H1 (cell line): Measurements from ENCODE around the gene MINPP1. TPM values are rescaled to one million over a fixed set of nuclear protein-coding genes. Genes with fewer than 3 reads are reported as not detected.

Experiments
- CTCF ChIA-PET: fragments of 300-600 bp; sonication (Branson Sonifier 250); formaldehyde crosslinking; loops from one replicate; lab custom pipeline; 2021; ENCODE audit not compliant: partially characterized antibody; lab: Charles Lee
- POLR2A ChIA-PET: fragments of 300-600 bp; sonication (Branson Sonifier 250); formaldehyde crosslinking; loops from one replicate; lab custom pipeline; 2021; ENCODE audit warnings: inconsistent platforms; ENCODE audit not compliant: partially characterized antibody; lab: Charles Lee
- DNase-seq, 2 experiments: peaks; one replicate each; pipeline versions ENCODE4 v3.0.0 to v3.0.0-alpha.2; 2010 to 2022; ENCODE audit warnings: low spot score in 2 of 2, low read depth in 1 of 2, mixed read lengths in 1 of 2
- FAIRE-seq: peaks from 2 replicates; lab custom pipeline; 2011; peaks lifted over from hg19 to GRCh38; lab: Jason Lieb, UNC
- H2AFZ ChIP-seq: 2 replicates; pipeline ENCODE4 v1.8.1; 2012; ENCODE audit warnings: low read length, inconsistent platforms
- H2AK5ac ChIP-seq: 2 replicates; pipeline ENCODE4 v1.6.1; 2013; ENCODE audit warnings: low read depth, low read length
- H2BK120ac ChIP-seq: replicated peaks from 2 replicates; pipeline ENCODE3; 2013; ENCODE audit warnings: low read depth, low read length, inconsistent platforms
- H2BK12ac ChIP-seq: 2 replicates; pipeline ENCODE4 v1.6.1; 2013; ENCODE audit warnings: low read depth, low read length
- H2BK15ac ChIP-seq: 2 replicates; pipeline ENCODE4 v1.6.1; 2013; ENCODE audit warnings: low read length
- H2BK20ac ChIP-seq: 2 replicates; pipeline ENCODE4 v1.6.1; 2013; ENCODE audit warnings: low read length
- H2BK5ac ChIP-seq: 2 replicates; pipeline ENCODE4 v1.6.1; 2013; ENCODE audit warnings: low read depth, low read length
- H3K14ac ChIP-seq: 2 replicates; pipeline ENCODE4 v1.6.1; 2013; ENCODE audit warnings: inconsistent platforms; ENCODE audit not compliant: insufficient read length
- H3K18ac ChIP-seq: 2 replicates; pipeline ENCODE4 v1.6.1; 2013; ENCODE audit warnings: low read length; ENCODE audit errors: extremely low read depth
- H3K23ac ChIP-seq: 2 replicates; pipeline ENCODE4 v1.6.1; 2013; ENCODE audit warnings: inconsistent platforms; ENCODE audit not compliant: insufficient read length
- H3K23me2 ChIP-seq: 2 replicates; pipeline ENCODE4 v1.6.1; 2013; ENCODE audit warnings: low read depth, low read length
- H3K27ac ChIP-seq: 2 replicates; pipeline ENCODE4 v1.6.1; 2011; ENCODE audit warnings: low read depth, low read length, inconsistent platforms
- H3K27me3 ChIP-seq, 4 experiments: replicated peaks in 1 of 4; 1 replicate in 1 of 4; 2 replicates in 3 of 4; pipeline versions ENCODE4 v1.6.1 to v1.8.1; 2011 to 2013; ENCODE audit warnings: low read length in 3 of 4, mild to moderate bottlenecking in 3 of 4, inconsistent platforms in 2 of 4, mixed read lengths in 2 of 4, moderate library complexity in 1 of 4; ENCODE audit not compliant: control insufficient read depth in 3 of 4, insufficient read depth in 3 of 4; ENCODE audit errors: extremely low read depth in 1 of 4
- H3K36me3 ChIP-seq, 4 experiments: 2 replicates each; pipeline versions ENCODE4 v1.6.1 to v1.8.1; 2011 to 2013; ENCODE audit warnings: mild to moderate bottlenecking in 4 of 4, low read length in 3 of 4, moderate library complexity in 2 of 4, control low read depth in 1 of 4, inconsistent platforms in 1 of 4; ENCODE audit not compliant: insufficient read depth in 4 of 4, control insufficient read depth in 2 of 4
- H3K4ac ChIP-seq: replicated peaks from 2 replicates; pipeline ENCODE3; 2013; ENCODE audit warnings: low read length, low read depth, mixed read lengths, inconsistent platforms; ENCODE audit not compliant: insufficient read length
- H3K4me1 ChIP-seq, 4 experiments: replicated peaks in 1 of 4; 1 replicate in 1 of 4; 2 replicates in 3 of 4; pipeline versions ENCODE4 v1.6.1 to v1.8.1; 2011 to 2013; ENCODE audit warnings: low read length in 3 of 4, inconsistent platforms in 2 of 4, mixed read lengths in 1 of 4; ENCODE audit not compliant: insufficient read depth in 4 of 4, control insufficient read depth in 3 of 4
- H3K4me2 ChIP-seq, 2 experiments: 2 replicates each; pipeline versions ENCODE4 v1.6.1 to v1.8.1; 2011 to 2013; ENCODE audit warnings: low read depth in 2 of 2, low read length in 2 of 2, control low read depth in 1 of 2, inconsistent platforms in 1 of 2, mild to moderate bottlenecking in 1 of 2; ENCODE audit not compliant: insufficient read depth in 1 of 2
- H3K4me3 ChIP-seq, 4 experiments: fragments of 200-600, 300-600 bp in 1 of 4; sonication (generic), shearing (Covaris generic), sonication (Bioruptor Twin) in 1 of 4; 2 replicates each; pipeline versions ENCODE4 v1.5.1 to v1.8.1; 2011 to 2016; ENCODE audit warnings: low read length in 4 of 4, low read depth in 3 of 4, control low read depth in 2 of 4, inconsistent platforms in 2 of 4, mild to moderate bottlenecking in 2 of 4, mixed read lengths in 1 of 4, moderate library complexity in 1 of 4; ENCODE audit not compliant: insufficient read depth in 2 of 4; ENCODE audit errors: extremely low read depth in 1 of 4
- H3K56ac ChIP-seq: replicated peaks from 2 replicates; pipeline ENCODE3; 2013; ENCODE audit warnings: low read depth, mild to moderate bottlenecking, mixed read lengths, low read length, inconsistent platforms; ENCODE audit not compliant: insufficient read length
- H3K79me1 ChIP-seq: 2 replicates; pipeline ENCODE4 v1.6.1; 2013; ENCODE audit warnings: low read depth, low read length, control low read depth
- H3K79me2 ChIP-seq, 2 experiments: 2 replicates each; pipeline versions ENCODE4 v1.6.1 to v1.8.1; 2012 to 2013; ENCODE audit warnings: low read length in 2 of 2, mild to moderate bottlenecking in 2 of 2, inconsistent platforms in 1 of 2; ENCODE audit not compliant: insufficient read depth in 2 of 2, control insufficient read depth in 1 of 2
- H3K9ac ChIP-seq, 4 experiments: replicated peaks in 1 of 4; 1 replicate in 1 of 4; 2 replicates in 3 of 4; pipeline versions ENCODE4 v1.6.1 to v1.8.1; 2011 to 2013; ENCODE audit warnings: low read depth in 3 of 4, low read length in 3 of 4, control low read depth in 2 of 4, mild to moderate bottlenecking in 2 of 4, moderate library complexity in 2 of 4, inconsistent platforms in 1 of 4; ENCODE audit errors: extremely low read depth in 1 of 4
- H3K9me3 ChIP-seq, 2 experiments: 2 replicates each; pipeline versions ENCODE4 v1.6.1 to v1.8.1; 2012 to 2013; ENCODE audit warnings: mild to moderate bottlenecking in 2 of 2, moderate library complexity in 2 of 2, control low read depth in 1 of 2, inconsistent platforms in 1 of 2, low read depth in 1 of 2, low read length in 1 of 2, mixed read lengths in 1 of 2; ENCODE audit not compliant: insufficient read depth in 2 of 2
- H4K20me1 ChIP-seq, 2 experiments: replicated peaks in 1 of 2; 2 replicates each; pipeline versions ENCODE3 to v1.8.1; 2011 to 2013; ENCODE audit warnings: inconsistent platforms in 2 of 2, low read length in 2 of 2, mild to moderate bottlenecking in 1 of 2; ENCODE audit not compliant: insufficient read depth in 2 of 2, control insufficient read depth in 1 of 2
- H4K5ac ChIP-seq: 2 replicates; pipeline ENCODE4 v1.6.1; 2013; ENCODE audit warnings: low read length, low read depth, mixed read lengths, inconsistent platforms; ENCODE audit not compliant: insufficient read length
- H4K8ac ChIP-seq: 2 replicates; pipeline ENCODE4 v1.8.0; 2013; ENCODE audit warnings: mild to moderate bottlenecking, moderate library complexity, low read length, inconsistent platforms; ENCODE audit not compliant: insufficient read depth; ENCODE audit errors: extremely low read depth
- H4K91ac ChIP-seq: replicated peaks from 2 replicates; pipeline ENCODE3; 2013; ENCODE audit warnings: low read length, mixed read lengths, inconsistent platforms; ENCODE audit not compliant: insufficient read length
- POLR2A ChIP-seq, 2 experiments: IDR thresholded peaks; 1 replicate in 1 of 2; 2 replicates in 1 of 2; pipeline ENCODE4 v1.6.1; 2011; ENCODE audit warnings: low read depth in 2 of 2, low read length in 2 of 2, mild to moderate bottlenecking in 2 of 2; ENCODE audit errors: control extremely low read depth in 1 of 2
- SAP30 ChIP-seq: fragments of 300-600 bp; sonication (generic); IDR thresholded peaks from 2 replicates; pipeline ENCODE4 v1.7.1; 2012; ENCODE audit warnings: low read length, moderate library complexity, mild to moderate bottlenecking, inconsistent platforms; ENCODE audit not compliant: insufficient read depth, insufficient replicate concordance
- WGBS, 2 experiments: shearing (Covaris generic) in 1 of 2; methylation state at CpG; one replicate each; pipeline versions ENCODE4 v1.1.6 to v1.1.7; 2013 to 2015; ENCODE audit warnings: low lambda C conversion rate in 2 of 2, mixed read lengths in 2 of 2, inconsistent platforms in 1 of 2, low coverage in 1 of 2, missing lambda C conversion rate in 1 of 2; ENCODE audit not compliant: insufficient replicate concordance in 2 of 2, insufficient coverage in 1 of 2, insufficient read length in 1 of 2; ENCODE audit errors: extremely low coverage in 1 of 2, missing lambda C conversion rate in 1 of 2; 5-methylcytosine and 5-hydroxymethylcytosine counted together
- polyA plus RNA-seq, 7 experiments: library from polyadenylated mRNA; depleted of rRNA in 3 of 7; stranded (reverse) in 5 of 7; unstranded in 2 of 7; fragments of >200 nt in 5 of 7; fragments of 200-250 nt in 2 of 7; gene quantifications; 1 replicate in 5 of 7; 2 replicates in 1 of 7; 4 replicates in 1 of 7; pipeline versions ENCODE4 v1.2.1 to v1.2.3, GENCODE V29; 2011 to 2013; ENCODE audit warnings: missing spikeins in 2 of 7, mixed read lengths in 2 of 7
- total RNA-seq: library from RNA; stranded (reverse); fragmentation: NEBNext Ultra II Directional; extraction: Animal tissue kit (Norgen Biotek cat#: 25700); gene quantifications from 2 replicates; pipeline ENCODE4 v1.2.1, GENCODE V29; 2021

Gene MINPP1
- total and polyA plus RNA-seq, 2 of the 8 experiments (the other 6 are each of a cell fraction or from before 2014, with no cell fraction given), result 13.6 to 27.2 TPM

DNA sequence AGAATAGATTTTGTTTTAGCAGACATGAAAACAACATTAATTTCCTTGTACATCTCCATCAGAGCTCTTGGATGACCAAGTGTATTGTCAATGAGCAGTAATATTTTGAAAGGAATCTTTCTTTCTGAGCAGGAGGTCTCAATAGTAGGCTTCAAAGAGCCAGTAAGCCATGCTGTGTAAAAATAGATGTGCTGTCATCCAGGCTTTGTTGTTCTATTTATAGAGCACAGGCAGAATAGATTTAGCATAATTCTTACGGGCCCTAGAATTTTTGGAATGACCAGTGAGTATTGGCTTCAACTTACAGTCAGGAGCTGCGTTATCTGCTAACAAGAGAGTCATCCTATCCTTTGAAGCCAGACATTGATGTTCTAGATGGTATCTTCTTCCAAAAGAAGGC, 19.0 kb downstream of the MINPP1 start:
- POLR2A ChIA-PET, result interaction anchor here (1.1 kb wide), 1 partner anchor 9 kb away, joined by 3 read pairs; no protein-coding TSS in a partner anchor

More for the DNA sequence above, 19.0 kb downstream of the MINPP1 start:
- Histone ChIP-seq H3K9ac (no peak overlapping the region), H3K4me1 (no peaks in the 10 kb centered on the region), H2AK5ac (no peak overlapping the region), H3K56ac (no peak overlapping the region), H2BK12ac (no peak overlapping the region), H4K5ac (no peak overlapping the region), H3K4me3 (no peak overlapping the region), H2BK15ac (no peak overlapping the region), H3K27me3 (no peaks in the 10 kb centered on the region), H2BK20ac (no peak overlapping the region), H3K36me3 (peaks cover 5 to 54% (median 18%) of the 10 kb centered on the region in 4 experiments; a peak in 6 of 8 replicates), H4K20me1 (no peaks in the 10 kb centered on the region), H3K79me1 (no peaks in the 10 kb centered on the region), H2BK120ac (no peak overlapping the region), H3K4ac (no peak overlapping the region), H3K4me2 (no peak overlapping the region), H3K18ac (no peak overlapping the region), H3K27ac (no peak overlapping the region), H3K14ac (no peak overlapping the region)
- FAIRE-seq (no peak), DNase-seq (no peak)
- WGBS, 2 experiments, result 92% methylated on average over 2 of the region's 2 CpGs; no CpG with 5 or more reads in 1 of the 2 experiments
- TF ChIP-seq POLR2A (IDR thresholded peaks at IDR 0.05; ENCODE audit: control extremely low read depth in 1 of 2, low read depth in 2 of 2, low read length in 2 of 2), result no peak
- TF ChIP-seq SAP30, result no peak
- TF ChIP-seq, all 59 proteins: peak for 0
- Histone ChIP-seq H2BK5ac (no peak overlapping the region), H4K91ac (no peak overlapping the region), H4K8ac (no peak overlapping the region), H2AFZ (no peak overlapping the region), H3K23me2 (no peaks in the 10 kb centered on the region), H3K9me3 (peaks cover 4% of the 10 kb centered on the region in 2 experiments; a peak in 2 of 4 replicates), H3K79me2 (peaks cover 0 to 6% of the 10 kb centered on the region in 2 experiments; a peak in 2 of 4 replicates), H3K23ac (no peak overlapping the region)
- CTCF ChIA-PET, result interaction anchor here (1.0 to 1.1 kb wide), 2 partner anchors 11 to 14 kb away, joined by 3 to 4 read pairs; no protein-coding TSS in a partner anchor
